Activated CD8-positive, alpha-beta memory T cell treated with anti-CD3 and anti-CD28 coated beads, Interleukin-2, amount 10 ng/mL, durations not matched to agents 7 days and 5 days (primary cell): ENCODE results near the gene CRAMP1. TPM values are rescaled to one million over a fixed set of nuclear protein-coding genes. Genes with fewer than 3 reads are reported as not detected.

ENCODE experiments used
- ATAC-seq: fragments of 150-1000 bp; cut with Tn5 transposase; one replicate; pipeline ENCODE4 v1.10.0; 2021; ENCODE audit warnings: moderate library complexity
- CTCF ChIA-PET: fragments of 350-600 bp; sonication (Branson Sonifier 250); formaldehyde crosslinking; loops from one replicate; lab custom pipeline; 2021; ENCODE audit warnings: antibody characterized with exemption; lab: Charles Lee
- DNase-seq: peaks from one replicate; pipeline ENCODE4 v3.0.0-alpha.2; 2020
- H3K27ac Mint-ChIP-seq: one replicate; pipeline ENCODE4 v1.8.0; 2021; ENCODE audit warnings: mild to moderate bottlenecking, mixed read lengths
- H3K27me3 Mint-ChIP-seq: one replicate; pipeline ENCODE4 v1.8.0; 2021; ENCODE audit warnings: mixed read lengths
- H3K36me3 Mint-ChIP-seq: one replicate; pipeline ENCODE4 v1.8.0; 2021; ENCODE audit warnings: mild to moderate bottlenecking, mixed read lengths
- H3K4me1 Mint-ChIP-seq: one replicate; pipeline ENCODE4 v1.8.0; 2021; ENCODE audit warnings: mixed read lengths
- H3K4me3 Mint-ChIP-seq: one replicate; pipeline ENCODE4 v1.8.0; 2021; ENCODE audit warnings: mild to moderate bottlenecking, moderate library complexity, mixed read lengths
- H3K9me3 Mint-ChIP-seq: one replicate; pipeline ENCODE4 v1.8.0; 2022; ENCODE audit warnings: low read depth, mixed read lengths
- total RNA-seq, 2 experiments: library from RNA; stranded (reverse); gene quantifications; one replicate each; pipeline ENCODE4 v1.2.3, GENCODE V29; 2021

CRAMP1 gene
- total RNA-seq, 2 experiments from 2014 or later, result 26.8 to 31.1 TPM

DNA sequence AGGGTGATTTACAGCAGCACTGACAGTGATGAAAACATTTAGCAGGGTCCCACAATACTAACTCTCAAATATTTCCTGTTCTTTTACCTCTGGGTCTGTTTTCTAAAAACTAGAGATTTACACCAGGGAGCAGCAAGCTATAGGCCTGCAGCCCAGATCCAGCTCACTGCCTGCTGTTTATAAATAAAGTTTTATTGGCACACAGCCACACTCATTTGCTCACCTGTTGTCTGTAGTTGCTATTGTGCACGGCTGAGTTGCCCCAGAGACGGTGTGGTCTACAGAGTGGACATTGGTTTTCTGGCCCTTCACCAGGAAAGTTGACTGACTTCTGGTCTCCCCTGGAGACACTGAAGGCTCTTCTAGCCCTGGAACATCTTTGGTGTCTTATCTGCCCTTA lies 49.7 kb downstream of the CRAMP1 start:
- ATAC-seq (no peak), DNase-seq (no peak)
- CTCF ChIA-PET, result no interaction called here
- H3K4me1 Mint-ChIP-seq, result peaks cover 7% of the 10 kb centered on the region
- no peaks in the 10 kb centered on the region for H3K27me3 Mint-ChIP-seq
- H3K9me3 Mint-ChIP-seq, result no peaks in the 10 kb centered on the region
- H3K4me3 Mint-ChIP-seq, result no peak overlapping the region
- peaks cover 9% of the 10 kb centered on the region for H3K36me3 Mint-ChIP-seq
- no peak overlapping the region for H3K27ac Mint-ChIP-seq

DNA sequence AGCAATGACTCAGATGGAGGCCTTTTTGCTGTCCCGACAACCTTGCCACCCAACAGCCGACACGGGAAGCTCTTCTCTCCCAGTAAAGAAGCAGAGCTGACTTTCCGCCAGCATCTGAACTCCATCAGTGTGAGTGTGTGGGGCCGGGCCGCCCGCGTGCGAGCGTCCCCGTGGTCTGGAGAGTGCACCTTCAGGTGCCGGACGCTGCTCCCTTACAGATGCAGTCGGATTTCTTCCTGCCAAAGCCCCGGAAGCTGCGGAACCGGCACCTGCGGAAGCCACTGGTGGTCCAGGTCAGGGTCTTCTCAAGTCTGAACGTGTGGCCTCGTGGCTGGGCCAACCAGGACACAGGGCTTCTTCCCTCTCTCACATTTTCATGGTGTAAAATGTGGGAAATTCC lies 50.4 kb downstream of the CRAMP1 start:
- Mint-ChIP-seq H3K27ac (no peak overlapping the region), H3K4me1 (peaks cover 7% of the 10 kb centered on the region), H3K36me3 (peaks cover 9% of the 10 kb centered on the region), H3K9me3 (no peaks in the 10 kb centered on the region), H3K27me3 (no peaks in the 10 kb centered on the region), H3K4me3 (no peak overlapping the region)
- DNase-seq (no peak), ATAC-seq (no peak)
- CTCF ChIA-PET, result no interaction called here

DNA sequence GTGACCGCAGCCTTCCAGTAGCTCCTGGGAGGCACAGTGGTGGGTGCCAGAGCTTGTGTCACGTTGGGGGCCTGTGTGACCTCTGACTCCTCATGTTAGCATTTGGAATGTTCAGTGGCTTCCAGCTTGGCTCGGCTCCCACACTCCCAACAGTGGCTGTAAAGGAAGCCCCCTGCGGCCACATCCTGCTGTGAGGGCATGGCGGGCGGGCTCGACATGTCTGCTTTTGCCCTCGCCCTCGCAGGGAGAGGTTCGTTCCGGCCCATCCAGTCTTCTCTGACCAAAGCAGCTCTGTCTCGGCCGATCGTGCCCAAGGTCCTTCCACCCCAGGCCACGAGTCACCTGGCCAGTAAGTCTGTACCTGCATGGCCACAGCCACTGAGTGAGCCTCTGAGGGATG lies 53.7 kb downstream of the CRAMP1 start:
- no peak for DNase-seq
- Mint-ChIP-seq H3K27ac (no peak overlapping the region), H3K36me3 (peaks cover 17% of the 10 kb centered on the region), H3K4me1 (no peaks in the 10 kb centered on the region), H3K9me3 (no peaks in the 10 kb centered on the region), H3K27me3 (no peaks in the 10 kb centered on the region), H3K4me3 (no peak overlapping the region)
- CTCF ChIA-PET, result no interaction called here
- no peak for ATAC-seq

DNA sequence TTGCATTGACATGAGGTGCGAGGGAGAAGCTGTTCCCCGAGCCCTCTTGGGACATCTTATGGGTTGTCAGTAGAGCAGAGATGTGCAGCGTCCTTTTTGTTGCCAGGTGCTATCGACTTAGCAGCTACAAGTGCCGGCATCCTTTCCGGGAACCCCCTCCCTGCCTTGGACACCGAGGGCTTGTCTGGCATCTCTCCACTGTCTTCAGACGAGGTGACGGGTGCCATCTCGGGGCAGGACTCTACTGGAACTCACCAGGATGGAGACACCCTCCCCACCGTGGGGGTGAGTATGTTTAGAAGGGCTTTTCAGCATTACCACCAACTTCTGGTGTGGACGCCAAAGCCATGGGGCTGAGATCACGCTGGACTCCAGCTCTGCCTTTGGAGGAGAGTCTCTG lies 54.2 kb downstream of the CRAMP1 start:
- H3K27me3 Mint-ChIP-seq, result no peaks in the 10 kb centered on the region
- no peak for ATAC-seq
- CTCF ChIA-PET, result interaction anchor here (1.2 kb wide), 1 partner anchor 18 kb away, joined by 3 read pairs; no protein-coding TSS in a partner anchor
- no peak for DNase-seq
- no peak overlapping the region for H3K4me3 Mint-ChIP-seq
- no peaks in the 10 kb centered on the region for H3K4me1 Mint-ChIP-seq
- H3K36me3 Mint-ChIP-seq, result peaks cover 22% of the 10 kb centered on the region
- H3K9me3 Mint-ChIP-seq, result no peaks in the 10 kb centered on the region
- H3K27ac Mint-ChIP-seq, result no peak overlapping the region

DNA sequence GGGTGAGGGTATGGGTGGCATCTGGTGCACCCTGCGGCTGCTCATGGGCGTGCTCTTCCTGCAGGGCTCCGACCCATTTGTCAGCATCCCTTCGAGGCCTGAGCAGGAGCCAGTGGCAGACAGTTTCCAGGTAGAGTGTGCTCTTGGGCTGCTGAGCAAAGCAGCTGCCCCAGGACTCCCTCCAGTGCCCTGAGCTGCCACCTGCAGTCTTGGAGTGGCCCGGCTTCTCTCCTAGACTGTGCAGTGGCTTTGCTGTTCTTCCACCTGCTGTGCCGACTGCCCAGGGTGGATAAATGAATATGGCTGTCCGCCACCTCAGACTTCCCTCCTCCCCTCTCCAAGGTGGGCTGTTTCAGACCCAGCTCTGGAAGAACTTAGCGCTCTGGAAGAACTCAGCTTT lies 55.1 kb downstream of the CRAMP1 start:
- CTCF ChIA-PET, result interaction anchor here (1.2 kb wide), 1 partner anchor 17 kb away, joined by 3 read pairs; no protein-coding TSS in a partner anchor
- H3K27me3 Mint-ChIP-seq, result no peaks in the 10 kb centered on the region
- no peak overlapping the region for H3K4me3 Mint-ChIP-seq
- ATAC-seq (no peak), DNase-seq (no peak)
- H3K9me3 Mint-ChIP-seq, result no peaks in the 10 kb centered on the region
- no peak overlapping the region for H3K27ac Mint-ChIP-seq
- peaks cover 29% of the 10 kb centered on the region for H3K36me3 Mint-ChIP-seq
- H3K4me1 Mint-ChIP-seq, result no peaks in the 10 kb centered on the region

DNA sequence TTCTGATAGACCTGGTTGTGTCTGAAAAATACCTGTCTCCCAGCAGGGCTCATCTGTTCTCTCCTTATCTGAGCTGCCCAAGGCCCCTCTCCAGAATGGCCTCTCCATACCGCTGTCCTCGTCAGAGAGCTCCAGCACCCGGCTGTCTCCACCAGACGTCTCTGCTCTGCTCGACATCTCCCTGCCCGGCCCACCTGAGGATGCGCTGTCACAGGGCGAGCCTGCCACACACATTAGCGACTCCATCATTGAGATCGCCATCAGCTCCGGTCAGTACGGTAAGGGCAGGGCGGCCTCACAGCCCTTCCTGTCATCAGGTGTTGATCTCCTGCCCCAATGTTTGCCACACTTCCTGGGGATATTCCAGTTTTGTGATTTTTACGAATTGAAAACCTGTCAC lies 55.8 kb downstream of the CRAMP1 start:
- DNase-seq, result no peak
- Mint-ChIP-seq H3K4me1 (no peaks in the 10 kb centered on the region), H3K36me3 (peaks cover 33% of the 10 kb centered on the region), H3K9me3 (no peaks in the 10 kb centered on the region), H3K27me3 (no peaks in the 10 kb centered on the region), H3K4me3 (no peak overlapping the region), H3K27ac (no peak overlapping the region)
- CTCF ChIA-PET, result no interaction called here
- ATAC-seq, result no peak

DNA sequence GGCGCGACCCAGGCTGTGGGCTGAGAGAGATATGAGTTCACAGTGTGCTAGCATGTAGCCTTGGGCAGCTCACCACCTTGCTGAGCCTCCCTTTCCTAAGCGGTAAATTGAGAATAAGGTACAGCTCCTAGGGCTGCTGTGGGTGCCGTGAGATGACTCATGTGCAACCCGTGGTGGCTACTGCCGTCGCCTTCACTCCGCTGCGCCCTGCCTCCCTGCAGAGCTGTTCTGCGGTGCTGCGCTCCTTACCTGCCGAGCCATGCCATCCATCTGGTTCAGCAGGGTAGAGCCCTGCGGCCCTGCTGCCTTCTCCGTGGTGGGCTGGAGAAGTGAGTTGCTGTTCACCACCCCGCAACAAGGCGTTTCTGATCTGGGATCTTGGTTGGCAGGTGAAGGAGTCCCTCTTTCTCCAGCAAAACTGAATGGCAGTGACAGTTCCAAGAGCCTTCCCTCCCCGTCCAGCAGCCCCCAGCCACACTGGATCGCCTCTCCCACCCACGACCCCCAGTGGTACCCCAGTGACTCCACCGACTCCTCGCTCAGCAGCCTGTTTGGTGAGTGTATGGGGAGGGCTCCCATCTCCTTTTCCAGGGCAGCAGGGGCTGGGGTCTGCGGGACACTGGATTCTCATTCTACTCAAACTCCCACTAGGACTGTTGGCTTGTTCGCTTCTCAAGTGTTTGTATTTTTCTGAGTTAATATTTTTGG lies 56.6 kb downstream of the CRAMP1 start:
- no peak for DNase-seq
- Mint-ChIP-seq H3K9me3 (no peaks in the 10 kb centered on the region), H3K4me3 (no peak overlapping the region), H3K4me1 (no peaks in the 10 kb centered on the region), H3K27ac (no peak overlapping the region), H3K27me3 (no peaks in the 10 kb centered on the region), H3K36me3 (peaks cover 34% of the 10 kb centered on the region)
- no peak for ATAC-seq
- CTCF ChIA-PET, result no interaction called here

DNA sequence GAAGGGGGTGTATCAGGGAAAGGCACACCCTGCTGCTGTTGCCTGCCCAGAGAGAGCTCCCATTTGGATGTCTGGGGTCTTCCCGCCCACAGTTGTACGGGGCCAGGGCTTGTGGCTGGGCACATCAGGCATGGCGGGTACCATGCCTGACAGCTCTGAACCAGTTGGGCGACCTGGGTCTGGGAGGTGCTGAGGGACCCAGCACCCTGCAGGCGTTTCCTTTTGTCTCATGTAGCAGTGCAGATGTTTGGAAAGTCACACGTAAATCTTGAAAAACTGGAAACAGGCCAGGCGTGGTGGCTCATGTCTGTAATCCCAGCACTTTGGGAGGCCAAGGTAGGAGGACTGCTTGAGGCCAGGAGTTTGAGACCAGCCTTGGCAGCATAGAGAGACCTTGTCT lies 57.5 kb downstream of the CRAMP1 start:
- no peak for ATAC-seq
- CTCF ChIA-PET, result no interaction called here
- Mint-ChIP-seq H3K27ac (no peak overlapping the region), H3K27me3 (no peaks in the 10 kb centered on the region), H3K9me3 (no peaks in the 10 kb centered on the region), H3K4me1 (no peaks in the 10 kb centered on the region), H3K36me3 (peaks cover 29% of the 10 kb centered on the region), H3K4me3 (no peak overlapping the region)
- DNase-seq, result no peak

DNA sequence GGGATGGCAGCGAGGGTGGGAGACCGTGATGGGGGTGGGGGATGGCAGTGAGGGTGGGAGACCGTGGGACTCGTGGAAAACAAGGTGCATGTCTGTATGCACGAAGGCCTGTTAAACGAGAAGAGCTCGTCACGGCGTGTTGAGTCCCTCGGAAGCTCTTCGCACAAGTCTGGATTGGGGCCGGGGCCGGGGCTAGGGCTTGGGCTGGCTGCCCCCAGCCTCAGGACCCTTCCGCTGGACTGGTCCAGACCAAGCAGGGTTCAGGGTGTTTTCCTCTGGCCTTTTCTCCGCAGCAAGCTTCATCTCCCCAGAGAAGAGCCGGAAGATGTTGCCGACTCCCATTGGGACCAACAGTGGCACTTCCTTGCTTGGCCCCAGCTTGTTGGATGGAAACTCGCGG lies 58.2 kb downstream of the CRAMP1 start:
- ATAC-seq (no peak), DNase-seq (no peak)
- H3K36me3 Mint-ChIP-seq, result peaks cover 32% of the 10 kb centered on the region
- no peaks in the 10 kb centered on the region for H3K9me3 Mint-ChIP-seq
- no peaks in the 10 kb centered on the region for H3K4me1 Mint-ChIP-seq
- no peak overlapping the region for H3K4me3 Mint-ChIP-seq
- CTCF ChIA-PET, result no interaction called here
- no peaks in the 10 kb centered on the region for H3K27me3 Mint-ChIP-seq
- H3K27ac Mint-ChIP-seq, result no peak overlapping the region

DNA sequence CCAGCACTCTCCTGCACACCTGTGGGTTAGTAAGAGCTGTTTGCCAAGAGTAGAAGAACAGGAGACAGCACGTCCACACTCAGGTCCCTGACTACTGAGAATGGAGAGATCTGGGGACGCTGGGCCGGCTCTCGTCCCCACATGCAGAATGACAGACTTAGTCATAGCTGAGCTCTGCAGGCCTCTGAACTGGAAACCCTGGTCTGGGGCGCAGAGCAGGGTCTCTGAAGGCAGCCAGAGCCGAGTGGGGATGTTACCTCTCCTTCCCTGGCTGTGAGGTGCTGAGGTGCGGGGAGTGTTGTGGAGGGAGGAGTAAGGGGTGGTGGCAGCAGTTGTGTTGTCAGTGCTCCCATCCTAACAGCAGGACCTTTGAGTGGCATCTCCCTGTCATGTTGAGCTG lies 58.7 kb downstream of the CRAMP1 start:
- Mint-ChIP-seq H3K36me3 (peaks cover 32% of the 10 kb centered on the region), H3K4me3 (no peak overlapping the region)

DNA sequence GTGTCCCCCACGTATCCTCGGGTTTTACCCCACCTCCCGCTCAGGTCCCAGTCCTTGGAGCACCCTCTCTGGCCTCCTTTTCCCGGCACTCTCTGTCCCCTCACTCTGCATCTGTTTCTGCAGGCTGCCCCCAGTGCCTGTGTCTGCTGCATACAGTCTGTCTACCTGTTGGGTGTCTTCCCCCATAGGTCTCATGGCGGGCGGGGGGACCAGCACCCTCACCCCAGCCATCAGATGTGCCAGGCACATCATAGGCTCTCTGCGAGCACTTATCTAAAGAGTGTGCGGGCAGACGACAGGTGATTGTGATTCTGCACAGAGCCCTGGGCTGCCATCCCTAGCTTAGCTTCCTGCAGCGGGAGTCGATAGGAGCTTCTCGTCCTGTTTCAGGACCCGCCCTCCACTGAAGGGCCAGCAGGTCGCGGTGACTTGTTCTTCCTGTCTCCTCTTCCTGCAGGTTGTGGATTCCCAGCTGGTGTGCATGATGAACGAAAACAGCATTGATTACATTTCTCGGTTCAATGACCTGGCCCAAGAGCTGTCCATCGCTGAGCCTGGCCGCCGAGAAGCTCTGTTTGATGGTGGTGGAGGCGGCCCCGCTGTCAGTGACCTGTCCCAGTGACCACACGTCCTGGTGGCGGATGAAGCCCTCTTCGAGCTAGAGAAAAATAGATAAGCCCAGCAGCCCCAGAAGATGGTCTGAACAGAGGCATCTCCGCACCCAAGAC lies 61.4 kb downstream of the CRAMP1 start:
- CTCF ChIA-PET, result no interaction called here
- DNase-seq, result no peak
- no peaks in the 10 kb centered on the region for H3K9me3 Mint-ChIP-seq
- no peaks in the 10 kb centered on the region for H3K27me3 Mint-ChIP-seq
- H3K4me1 Mint-ChIP-seq, result peaks cover 9% of the 10 kb centered on the region
- H3K4me3 Mint-ChIP-seq, result no peak overlapping the region
- ATAC-seq, result no peak
- H3K27ac Mint-ChIP-seq, result no peak overlapping the region
- peaks cover 28% of the 10 kb centered on the region for H3K36me3 Mint-ChIP-seq

More for the DNA sequence above, 58.7 kb downstream of the CRAMP1 start:
- H3K27ac Mint-ChIP-seq, result no peak overlapping the region
- DNase-seq (no peak), ATAC-seq (no peak)
- CTCF ChIA-PET, result no interaction called here
- no peaks in the 10 kb centered on the region for H3K27me3 Mint-ChIP-seq
- H3K9me3 Mint-ChIP-seq, result no peaks in the 10 kb centered on the region
- H3K4me1 Mint-ChIP-seq, result no peaks in the 10 kb centered on the region

DNA sequence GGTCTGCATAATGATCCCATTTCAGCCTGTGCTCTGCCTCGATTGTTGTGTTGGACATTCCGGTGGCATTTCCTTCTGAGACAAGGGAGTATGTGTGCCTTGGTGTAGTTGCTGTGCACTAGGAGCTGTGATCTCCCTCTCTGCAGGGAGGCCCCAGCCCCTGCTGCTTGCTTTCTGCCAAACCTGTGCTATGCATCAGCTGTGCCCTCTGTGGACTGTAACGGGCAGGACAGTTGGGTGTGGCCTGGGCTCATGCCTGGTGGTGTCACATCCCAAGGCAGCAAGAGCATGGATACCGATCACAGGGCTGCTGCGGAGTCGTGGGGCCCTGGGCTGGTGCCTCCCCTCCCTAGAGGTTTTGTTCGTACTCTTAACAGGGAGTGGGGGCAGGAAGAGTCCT lies 62.1 kb downstream of the CRAMP1 start:
- peaks cover 15% of the 10 kb centered on the region for H3K4me1 Mint-ChIP-seq
- no peak overlapping the region for H3K4me3 Mint-ChIP-seq
- ATAC-seq (no peak), DNase-seq (no peak)
- H3K27ac Mint-ChIP-seq, result no peak overlapping the region
- no peaks in the 10 kb centered on the region for H3K9me3 Mint-ChIP-seq
- H3K27me3 Mint-ChIP-seq, result no peaks in the 10 kb centered on the region
- CTCF ChIA-PET, result no interaction called here
- H3K36me3 Mint-ChIP-seq, result peaks cover 24% of the 10 kb centered on the region

DNA sequence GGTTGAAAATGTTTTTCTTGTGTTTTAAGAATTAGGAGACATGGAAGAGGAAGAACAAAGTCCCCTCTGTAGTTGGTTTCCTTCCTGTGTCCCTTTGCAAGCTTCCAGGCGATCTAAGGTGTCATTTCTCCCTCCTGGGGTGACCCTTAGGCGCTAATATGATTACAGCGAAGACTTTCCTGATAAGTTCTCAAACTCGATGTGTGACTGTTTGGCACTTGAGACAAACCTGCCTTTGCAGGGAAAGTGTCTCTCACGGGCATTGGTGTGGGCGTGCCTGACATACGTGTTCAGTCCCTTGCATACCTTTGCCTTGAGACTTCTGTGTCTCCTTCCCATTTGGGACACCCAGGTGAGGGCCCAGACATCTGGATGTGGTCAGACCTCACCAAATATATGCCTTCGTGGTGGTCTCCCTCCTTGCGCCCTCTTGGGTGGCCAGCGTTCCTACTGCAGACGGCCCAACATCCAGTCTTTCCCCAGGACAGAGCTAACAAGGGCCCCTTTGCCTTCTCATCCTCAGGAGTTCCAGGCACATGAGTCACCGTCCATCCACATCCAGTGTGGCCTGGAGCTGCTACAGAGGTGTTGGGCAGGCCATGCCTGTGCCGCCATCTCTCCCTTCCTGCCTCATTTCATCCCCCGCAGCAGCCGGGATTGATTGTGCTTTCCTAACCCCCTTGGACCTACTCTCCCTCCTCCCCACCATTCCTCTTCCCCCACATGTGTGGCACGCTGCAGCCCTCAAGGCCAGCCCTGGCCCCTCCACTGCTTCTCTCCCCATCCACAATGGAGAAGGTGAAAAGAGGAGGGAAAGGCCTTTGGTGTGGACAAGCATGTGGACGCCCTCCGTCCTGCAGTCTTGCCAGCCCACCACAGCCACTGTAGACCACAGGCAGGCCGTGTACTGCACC lies 62.8 kb downstream of the CRAMP1 start:
- Mint-ChIP-seq H3K9me3 (no peaks in the 10 kb centered on the region), H3K27ac (no peak overlapping the region), H3K36me3 (peaks cover 20% of the 10 kb centered on the region), H3K4me3 (no peak overlapping the region), H3K4me1 (peaks cover 19% of the 10 kb centered on the region), H3K27me3 (no peaks in the 10 kb centered on the region)
- CTCF ChIA-PET, result interaction anchor here (3.9 kb wide), 1 partner anchor 31 kb away, joined by 35 read pairs; the partner anchor contains the start of gene MAPK8IP3
- ATAC-seq (no peak), DNase-seq (no peak)
